Activated CD4-positive, alpha-beta T cell treated with anti-CD3 and anti-CD28 coated beads for 1 hour (primary cell): ENCODE data around the gene IL17A.
"Not testable (repeated sequence)": the region's sequence is repeated elsewhere in the genome, so short reads cannot be mapped to it uniquely, and the experiment has no call there.

ENCODE experiments used
- DNase-seq: peaks from one replicate; pipeline ENCODE4 v3.0.0-alpha.2; 2020

The IL17A gene

DNA sequence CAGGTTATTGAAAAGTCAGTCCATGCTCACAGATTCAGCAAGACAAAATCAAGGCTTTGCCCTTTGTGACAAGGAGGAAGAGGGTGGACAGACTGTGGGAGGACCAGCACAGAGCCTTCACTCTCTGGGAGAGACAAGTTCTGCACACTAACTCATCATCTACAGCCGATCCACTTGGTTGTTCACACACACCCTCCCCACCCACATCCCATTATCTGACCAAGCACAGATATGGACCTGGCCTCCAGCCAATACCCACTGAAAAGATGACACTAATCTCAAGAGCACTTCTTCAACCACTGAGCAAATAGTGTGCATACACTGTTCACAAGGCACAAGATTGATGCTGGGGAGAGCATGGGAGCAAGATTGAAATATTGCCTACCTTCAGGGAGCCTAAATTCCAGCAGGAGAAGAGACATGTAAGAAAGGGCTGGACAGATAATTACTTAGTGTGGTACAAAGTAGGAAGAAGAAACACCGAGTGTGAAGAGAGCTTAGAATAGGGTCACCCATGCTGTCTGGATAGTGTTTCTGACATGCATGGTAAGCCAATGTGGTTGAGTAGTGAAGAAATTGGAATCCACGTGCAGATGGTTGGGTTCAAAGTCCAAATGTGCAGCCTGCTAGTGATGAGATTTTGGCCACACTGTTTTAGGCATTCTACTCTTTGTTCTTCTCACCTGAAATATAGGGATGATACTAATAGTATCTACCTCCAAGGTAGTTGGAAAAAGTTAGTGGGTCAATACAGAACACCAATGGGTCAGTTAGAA lies 21.7 kb upstream of the IL17A start:
- DNase-seq: no peak

DNA sequence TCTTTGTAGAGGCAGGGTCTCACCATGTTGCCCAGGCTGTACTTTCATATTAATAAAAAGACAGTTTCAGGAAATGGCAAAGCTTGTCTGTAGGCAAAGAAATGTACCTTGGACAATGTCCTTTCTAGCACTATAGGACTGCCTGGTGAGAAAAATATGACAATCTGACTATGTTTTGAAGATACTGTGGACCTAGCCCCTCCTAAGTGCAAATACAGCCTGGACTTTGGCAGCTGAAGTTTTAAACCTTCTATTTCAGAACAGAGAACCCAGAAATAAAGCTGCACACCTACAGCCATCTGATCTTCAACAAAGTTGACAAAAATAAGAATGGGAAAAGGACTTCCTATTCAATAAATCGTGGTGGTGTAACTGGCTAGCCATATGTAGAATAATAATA lies 18.9 kb upstream of the IL17A start:
- DNase-seq: no peak

DNA sequence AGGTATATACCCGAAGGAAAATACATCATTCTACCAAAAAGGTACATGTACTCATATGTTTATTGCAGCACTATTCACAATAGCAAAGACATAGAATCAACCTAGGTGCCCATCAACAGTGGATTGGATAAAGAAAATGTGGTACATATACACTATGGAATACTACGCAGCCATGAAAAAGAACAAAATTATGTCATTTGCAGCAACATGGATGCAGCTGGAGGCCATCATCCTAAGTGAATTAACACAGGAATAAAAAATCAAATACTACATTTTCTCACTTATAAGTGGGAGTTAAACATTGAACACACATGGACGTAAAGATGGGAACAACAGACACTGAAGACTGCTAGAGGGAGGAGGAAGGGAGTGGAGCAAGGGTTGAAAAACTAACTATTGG lies 17.8 kb upstream of the IL17A start:
- not testable (repeated sequence) for DNase-seq

DNA sequence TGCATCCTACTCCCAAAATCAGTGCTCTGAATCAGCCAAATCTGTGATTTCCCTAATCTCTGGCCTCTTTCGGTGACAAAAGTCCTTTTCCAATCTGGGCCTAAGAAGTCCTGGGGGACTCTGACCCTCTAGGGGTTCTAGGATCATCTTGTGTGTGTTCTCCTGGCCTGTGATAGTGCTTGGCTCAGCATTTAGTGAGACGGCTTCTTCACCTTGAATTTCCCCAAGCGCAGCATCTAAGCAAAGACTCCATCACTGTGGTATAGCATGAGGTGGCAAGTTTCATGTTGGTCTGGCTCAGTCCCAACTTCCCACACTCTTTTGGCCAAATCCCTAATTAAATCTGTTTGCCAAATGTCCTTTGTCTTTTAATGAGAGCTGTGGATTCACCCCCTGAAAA lies 12.1 kb upstream of the IL17A start:
- no peak for DNase-seq

DNA sequence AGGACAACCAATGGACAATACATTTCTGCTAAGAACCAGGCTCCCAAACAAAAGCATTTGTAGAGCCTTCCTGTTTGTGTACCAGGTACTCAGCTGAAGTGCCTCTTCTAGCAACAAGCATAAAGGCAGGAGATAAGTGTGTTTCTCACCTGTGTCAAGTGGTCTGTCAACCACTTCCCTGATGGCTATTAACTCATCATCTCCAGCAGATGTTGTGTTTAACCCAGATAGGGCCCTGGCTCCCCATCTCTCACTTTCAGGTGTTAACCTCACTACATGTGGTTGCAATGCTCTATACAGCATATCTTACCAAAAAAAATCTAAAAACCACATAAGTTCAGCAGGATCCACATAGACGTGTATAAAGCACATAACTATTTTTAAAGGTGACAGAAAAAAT lies 9.6 kb upstream of the IL17A start:
- no peak for DNase-seq

DNA sequence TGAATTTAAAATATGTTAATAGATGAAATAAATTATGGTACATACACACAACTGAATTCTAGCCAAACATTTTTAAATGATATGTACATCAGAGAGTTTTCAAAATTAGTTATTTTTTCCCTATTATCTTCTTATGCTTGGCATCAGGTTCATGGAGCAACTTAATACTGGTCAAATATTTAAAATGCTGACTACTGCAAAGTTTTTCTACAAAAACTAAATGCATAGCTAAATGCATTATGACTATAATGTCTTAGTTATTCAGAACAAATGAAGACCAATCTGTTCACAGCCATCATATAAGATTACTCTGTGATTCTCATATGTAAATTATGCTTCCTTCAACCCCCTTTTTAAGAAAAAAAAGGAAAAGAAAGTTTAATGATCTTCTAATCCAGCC lies 8.2 kb upstream of the IL17A start:
- DNase-seq: no peak

DNA sequence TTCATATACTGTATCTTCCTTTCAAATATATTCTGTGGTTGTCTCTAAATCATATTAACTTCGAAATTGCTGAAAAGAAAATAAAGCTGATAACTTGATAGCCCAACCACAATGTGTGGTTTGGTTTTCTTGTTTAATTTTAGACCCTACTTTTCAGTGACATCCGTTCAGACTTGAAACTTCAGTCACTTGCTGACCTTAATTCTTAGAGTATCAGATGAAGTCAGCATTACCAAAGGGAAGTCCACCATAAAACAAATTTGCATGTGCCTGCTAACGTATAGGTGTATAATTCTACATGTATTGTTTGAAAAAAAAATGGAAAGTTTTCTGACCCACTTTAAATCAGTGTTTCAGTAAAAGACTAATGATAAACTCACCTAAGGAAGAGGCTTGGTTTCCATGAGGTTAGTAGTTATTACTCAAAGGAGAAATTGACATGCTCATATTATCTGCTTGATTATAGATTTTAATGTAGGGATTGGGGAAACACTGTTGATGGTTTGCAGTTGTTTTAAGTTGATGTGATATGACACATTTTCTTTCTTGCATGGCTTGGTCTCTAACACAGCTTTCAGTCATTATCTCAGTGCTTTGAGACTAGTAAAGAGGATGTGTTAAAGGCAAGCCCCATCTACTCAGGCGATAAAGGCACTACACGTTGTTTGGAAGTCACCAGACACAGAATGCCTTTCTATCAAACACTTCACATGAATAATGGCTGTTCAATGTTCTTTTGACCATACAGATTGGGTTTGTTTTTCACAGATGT lies 5.2 kb upstream of the IL17A start:
- DNase-seq: no peak

DNA sequence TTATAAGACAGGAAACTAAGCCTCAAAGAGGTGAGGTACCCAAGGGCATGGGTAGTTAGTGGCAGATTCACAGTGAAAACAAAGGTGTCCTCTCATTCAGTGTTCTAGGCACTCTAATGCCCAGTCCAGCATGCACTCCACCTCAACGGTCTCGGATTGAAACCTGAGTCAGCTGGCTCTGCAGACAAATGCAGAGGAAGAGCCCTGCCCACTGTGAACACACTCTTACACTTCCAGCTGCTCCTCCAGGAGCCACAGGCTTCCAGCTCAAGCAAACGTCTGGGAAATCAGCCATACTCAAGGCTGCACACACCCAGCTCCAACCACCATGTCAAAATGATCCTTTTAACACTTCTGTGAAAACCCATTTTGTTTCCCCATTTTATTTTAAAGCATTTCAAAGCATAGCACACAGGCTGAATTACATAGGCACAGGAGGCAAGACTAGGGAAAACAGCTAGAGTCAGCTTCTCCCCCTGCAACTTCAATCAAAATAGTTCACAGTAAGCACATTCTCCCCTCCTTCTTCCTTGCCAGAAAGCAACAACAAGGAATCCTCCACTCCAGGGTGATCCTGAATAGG lies 3.0 kb upstream of the IL17A start:
- DNase-seq: no peak

DNA sequence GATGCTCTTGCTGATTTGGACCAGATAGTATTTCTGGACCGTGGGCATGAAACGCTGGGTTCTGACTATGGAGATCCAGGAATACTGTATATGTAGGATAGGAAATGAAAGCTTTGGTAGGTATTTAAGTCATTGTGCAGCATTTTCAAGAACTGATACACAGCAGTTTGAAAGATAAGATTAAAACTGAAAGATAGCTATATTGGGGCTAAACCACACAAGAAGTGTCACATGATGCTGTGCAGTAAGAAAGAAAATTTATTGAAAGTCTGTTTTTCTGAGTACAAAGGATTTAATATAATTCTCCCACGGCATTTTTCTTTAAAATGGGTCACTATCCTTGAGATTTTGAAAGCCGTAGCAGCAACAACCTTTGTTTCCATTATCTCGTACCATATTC lies 305 bp downstream of the IL17A start:
- DNase-seq: no peak

DNA sequence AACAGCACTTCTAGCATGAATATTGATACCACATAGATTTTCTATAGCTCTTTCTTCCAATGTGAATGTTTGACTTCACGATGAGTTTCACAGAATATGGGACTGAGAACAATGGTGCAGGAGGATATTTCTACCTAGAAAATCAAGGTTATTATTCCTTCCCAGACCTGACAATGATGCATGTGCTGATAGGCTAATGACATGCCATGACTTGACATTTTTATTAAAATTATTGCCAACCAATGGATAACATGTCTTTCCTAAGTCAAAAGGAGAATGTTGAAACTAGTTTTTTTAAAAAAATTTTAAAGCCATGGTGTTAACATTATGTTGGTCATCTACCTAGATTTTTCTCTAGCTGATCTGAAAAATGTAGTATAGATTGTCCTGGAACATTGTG lies 923 bp downstream of the IL17A start:
- DNase-seq: no peak

DNA sequence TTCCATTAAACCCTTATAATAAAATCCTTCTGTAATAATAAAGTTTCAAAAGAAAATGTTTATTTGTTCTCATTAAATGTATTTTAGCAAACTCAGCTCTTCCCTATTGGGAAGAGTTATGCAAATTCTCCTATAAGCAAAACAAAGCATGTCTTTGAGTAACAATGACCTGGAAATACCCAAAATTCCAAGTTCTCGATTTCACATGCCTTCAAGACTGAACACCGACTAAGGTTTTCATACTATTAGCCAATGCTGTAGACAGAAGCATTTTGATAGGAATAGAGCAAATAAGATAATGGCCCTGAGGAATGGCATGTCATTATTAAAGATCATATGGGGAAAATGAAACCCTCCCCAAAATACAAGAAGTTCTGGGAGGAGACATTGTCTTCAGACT lies 3.8 kb downstream of the IL17A start:
- no peak for DNase-seq

DNA sequence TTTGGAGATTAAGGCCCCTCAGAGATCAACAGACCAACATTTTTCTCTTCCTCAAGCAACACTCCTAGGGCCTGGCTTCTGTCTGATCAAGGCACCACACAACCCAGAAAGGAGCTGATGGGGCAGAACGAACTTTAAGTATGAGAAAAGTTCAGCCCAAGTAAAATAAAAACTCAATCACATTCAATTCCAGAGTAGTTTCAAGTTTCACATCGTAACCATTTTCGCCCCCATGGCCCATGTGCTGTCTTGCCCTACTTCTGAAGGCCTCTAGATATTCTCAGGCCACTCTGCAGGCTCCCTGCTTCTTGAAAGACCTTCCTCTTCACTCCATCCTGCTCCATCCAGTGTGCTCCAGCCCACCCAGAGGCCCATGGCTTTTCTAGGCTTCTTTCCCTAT lies 4.2 kb downstream of the IL17A start:
- no peak for DNase-seq

DNA sequence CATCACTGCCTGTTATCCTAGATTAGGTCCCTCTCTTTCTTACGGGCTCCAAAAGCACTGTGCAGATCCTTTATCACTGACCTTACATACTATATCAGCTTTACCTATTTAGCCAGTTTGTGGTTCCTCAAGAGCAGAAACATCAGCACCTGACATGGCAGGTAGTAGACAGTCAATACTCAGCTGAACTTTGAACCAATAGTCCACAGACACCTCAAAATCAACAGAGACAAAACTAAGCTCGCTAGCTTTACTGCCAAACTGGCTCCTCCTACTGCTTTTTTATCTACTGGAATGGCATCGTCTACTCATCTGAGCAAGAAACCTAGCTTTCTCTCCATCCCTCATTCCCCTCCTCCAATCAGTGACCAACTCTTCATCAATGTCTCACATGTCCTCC lies 5.6 kb downstream of the IL17A start:
- DNase-seq: no peak

DNA sequence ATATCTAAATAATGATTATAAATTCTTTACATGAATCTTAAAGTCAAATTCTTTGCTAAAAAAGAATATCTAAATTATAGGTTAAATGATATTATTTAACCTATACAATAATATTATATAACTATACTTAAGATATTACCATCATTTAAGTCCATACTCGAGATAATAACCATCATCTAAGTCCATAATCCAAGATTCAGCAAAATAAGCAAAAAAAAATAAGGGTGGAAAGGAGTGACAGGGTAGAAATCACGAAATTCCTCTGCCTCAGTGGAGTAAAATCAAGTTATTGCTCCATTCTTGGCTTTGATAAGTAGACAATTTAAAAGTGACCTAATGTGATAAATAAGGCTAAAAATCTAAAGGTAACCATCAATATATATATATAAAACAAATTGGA lies 9.7 kb downstream of the IL17A start:
- no peak for DNase-seq

DNA sequence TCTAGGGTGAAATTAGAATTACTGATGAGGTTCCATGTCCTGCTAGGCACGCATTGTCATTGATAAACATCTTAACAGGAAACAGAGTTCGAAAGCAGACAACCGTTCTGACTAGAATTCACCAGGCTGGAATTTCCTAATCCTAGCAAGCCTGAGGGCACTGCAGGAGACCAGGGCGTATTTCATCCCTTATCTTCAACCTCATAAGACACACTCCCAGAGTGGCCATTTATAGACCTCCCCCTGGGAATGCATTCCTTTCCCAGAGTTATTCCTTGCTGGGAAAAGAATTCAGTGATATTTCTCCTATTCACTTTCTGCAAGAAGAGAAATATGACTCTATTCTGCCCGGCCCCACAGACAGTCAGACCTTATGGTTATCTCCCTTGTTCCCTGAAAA lies 13.9 kb downstream of the IL17A start:
- DNase-seq: not testable (repeated sequence)

DNA sequence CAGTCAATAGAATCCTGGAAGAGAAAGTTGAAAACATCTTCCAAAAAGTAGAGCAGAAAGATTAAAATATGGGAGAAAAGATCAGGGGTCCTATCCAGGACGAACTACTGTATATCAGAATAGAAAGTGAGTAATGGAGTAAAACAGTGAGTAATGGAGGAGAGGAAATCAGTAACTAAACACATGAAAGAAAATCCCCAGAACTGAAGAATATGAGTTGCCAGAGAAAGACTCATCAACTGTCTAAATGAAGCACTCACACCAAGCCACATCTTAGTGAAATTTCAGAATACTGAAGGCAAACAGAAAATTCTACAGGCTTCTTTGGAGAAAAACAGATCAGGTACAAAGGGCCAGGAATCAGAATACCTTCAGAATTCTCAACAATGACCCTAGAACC lies 14.9 kb downstream of the IL17A start:
- no peak for DNase-seq

DNA sequence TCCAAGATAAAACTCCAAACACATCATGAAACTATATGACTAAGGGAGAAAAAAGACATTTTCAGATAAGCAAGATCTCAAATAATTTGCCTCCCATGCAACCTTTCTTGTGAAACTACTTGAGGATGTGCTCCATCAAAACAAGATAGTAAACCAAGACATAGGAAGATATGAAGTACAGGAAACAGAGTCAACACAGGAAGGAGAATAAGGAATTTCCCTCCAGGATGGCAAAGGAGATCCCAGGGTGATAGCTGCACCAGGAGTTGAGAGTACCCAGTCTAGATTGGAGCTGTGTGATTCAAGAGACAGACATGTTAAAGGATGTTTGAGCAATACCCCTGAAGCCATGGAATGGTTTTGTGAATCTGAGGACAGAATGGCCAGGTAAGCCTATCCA lies 15.3 kb downstream of the IL17A start:
- no peak for DNase-seq

DNA sequence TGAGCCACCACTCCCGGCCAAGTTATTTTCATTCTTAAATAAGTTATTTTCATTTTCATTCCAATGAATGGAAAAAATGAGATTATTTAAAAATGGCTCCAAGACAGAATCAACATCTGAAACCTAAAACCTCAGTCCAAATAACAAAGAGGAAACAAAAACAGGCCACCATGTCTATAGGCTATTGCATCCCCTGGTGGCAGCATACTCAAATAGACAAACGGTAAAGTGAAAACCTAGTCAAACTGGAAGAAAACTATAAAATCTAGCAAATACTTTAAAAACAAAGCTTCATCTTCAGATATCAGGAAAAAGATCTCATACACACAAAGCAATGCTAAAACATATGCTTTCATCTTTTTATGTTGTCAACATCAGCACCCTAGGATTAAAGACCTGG lies 20.9 kb downstream of the IL17A start:
- no peak for DNase-seq

DNA sequence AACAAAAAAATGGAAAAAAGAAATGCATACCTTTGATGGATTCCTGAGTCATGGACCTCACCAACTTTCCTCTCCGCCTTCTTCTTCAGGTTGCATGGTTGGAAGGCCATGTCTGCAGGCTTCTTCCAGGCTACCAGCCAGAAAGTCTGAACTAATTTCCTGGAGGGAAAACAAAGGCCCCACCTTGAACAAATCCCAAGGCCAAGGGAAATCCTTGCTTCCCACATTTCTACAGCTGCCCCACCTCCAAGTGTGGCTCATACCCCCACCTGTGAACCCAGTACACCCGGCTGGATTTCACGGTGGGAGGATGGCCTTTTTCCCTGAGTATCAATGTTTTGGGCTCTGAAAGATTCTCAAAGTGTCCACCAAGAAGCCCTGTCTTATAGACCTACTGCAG lies 22.4 kb downstream of the IL17A start:
- DNase-seq: no peak

DNA sequence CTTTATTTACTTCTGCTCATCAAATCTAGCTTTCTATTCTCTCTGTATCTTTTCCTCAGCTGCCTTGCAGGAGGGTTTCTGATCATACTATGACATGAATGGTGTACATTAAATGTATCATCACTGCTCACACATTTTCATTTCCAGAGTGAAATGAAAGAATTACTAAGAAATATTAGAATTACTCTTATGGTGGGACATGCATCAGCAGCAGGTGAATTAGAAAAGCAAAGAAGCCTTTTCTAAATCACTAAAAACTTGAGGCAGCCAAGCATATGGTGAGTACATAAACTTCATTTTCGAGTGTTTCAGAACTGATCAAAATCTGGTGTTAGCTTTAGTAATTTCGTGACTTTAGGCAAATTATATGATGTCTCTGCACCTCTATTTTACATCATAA lies 23.6 kb downstream of the IL17A start:
- no peak for DNase-seq

DNA sequence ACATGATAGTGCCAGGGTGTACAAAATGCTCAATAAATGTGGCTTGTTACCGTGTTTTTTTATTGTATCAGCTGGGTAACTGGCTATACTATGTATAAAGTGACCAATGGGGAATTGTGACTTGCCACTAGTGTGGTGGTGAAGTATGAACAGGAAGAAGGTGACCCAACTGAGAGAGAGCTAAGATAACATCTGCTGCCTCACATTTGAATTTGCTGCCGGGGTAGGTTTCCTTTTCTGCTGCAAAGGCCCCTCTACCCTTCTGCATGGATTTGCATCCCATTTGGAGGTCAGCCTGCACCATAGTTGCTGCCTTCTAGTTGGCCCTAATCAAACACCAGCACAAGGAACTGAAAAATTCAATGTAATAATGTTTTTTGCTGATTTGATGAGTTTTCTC lies 24.1 kb downstream of the IL17A start:
- no peak for DNase-seq

DNA sequence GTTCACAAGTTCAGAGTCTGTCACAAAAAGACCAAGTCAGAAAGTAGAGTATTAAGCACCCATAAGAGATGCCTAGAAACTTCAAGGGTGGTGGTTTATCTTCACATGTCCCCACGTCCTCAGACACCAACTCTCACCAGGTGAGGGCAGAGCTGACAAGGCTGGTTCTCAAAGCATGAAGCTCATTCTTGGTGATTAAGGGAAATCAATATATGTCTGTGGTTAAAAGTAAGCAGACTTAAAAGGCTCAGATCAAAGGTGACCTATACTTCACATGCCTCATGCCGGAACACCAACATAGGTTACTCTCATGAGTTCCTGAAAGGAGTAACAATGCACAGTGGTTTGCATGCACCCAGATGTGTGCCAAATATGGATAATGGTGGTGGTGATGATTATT lies 27.0 kb downstream of the IL17A start:
- no peak for DNase-seq

DNA sequence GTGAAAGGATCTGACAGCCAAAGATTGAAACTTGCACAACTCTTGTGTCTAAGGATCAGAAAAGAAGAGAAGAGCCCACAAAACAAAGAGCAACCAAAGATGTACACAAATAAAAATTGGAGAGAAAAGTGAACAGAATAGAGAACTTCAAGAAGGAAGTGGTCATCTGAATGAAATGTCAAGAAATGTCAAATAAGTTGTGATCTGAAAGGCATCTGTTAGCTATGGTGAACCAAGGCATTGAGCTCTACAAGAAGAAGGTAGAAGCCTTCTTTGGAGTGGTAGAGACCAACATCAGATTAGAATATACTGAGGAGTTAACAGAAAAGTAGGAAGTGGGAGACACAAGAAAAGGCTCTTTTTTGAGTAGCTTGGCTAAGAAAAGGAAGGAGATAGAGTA lies 29.6 kb downstream of the IL17A start:
- no peak for DNase-seq

DNA sequence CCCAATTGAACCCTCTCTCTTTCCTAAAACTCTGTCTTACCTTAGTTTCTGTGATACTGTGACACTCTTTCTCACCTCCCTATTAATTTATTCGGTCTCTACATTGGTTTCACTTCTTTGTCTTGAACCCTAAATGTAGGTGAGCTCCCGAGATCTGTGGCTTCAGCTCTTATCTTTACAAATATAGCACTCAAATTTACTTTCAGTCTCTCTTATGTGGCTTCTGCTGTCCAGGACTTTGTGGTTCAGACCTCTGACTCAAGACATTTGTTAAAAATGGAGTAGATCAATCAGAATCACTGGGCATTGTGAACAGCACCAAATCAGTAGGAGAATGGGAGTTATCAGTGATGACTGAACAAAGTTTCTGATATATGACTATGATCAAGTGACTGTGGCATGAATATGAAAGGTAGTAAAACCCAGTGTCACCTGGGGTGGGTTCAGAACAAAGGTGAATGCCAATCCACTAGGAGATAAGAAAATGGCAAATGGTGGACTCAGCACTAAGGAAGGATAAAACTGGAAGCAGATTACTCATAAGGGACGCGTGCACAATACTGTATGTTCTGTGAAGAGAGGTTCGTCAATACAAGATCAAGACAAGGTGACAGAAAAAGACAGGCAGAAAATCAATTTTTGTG lies 30.9 kb downstream of the IL17A start:
- no peak for DNase-seq
